Activated T-helper 2 cell treated with anti-CD3 and anti-CD28 coated beads, Interferon-gamma antibody, Interleukin-2, Interleukin-4, amounts not matched to agents 10 μg/mL and 5 μg/mL and 100 μg/mL, durations not matched to agents 14 hours and 24 hours and 36 hours (primary cell): ENCODE measurements around the gene ABCD4. TPM values are rescaled to one million over a fixed set of nuclear protein-coding genes. Genes with fewer than 3 reads are reported as not detected.

ENCODE experiments used
- DNase-seq: peaks from one replicate; pipeline ENCODE4 v3.0.0; 2021; ENCODE audit warnings: low spot score
- H3K27ac Mint-ChIP-seq: one replicate; pipeline ENCODE4 v1.8.0; 2021; ENCODE audit warnings: mixed read lengths
- H3K27me3 Mint-ChIP-seq: one replicate; pipeline ENCODE4 v1.8.0; 2021; ENCODE audit warnings: low read depth, mixed read lengths
- H3K36me3 Mint-ChIP-seq: one replicate; pipeline ENCODE4 v1.8.0; 2021; ENCODE audit warnings: low read depth, mixed read lengths
- H3K4me1 Mint-ChIP-seq: one replicate; pipeline ENCODE4 v1.8.0; 2021; ENCODE audit warnings: low read depth, mixed read lengths
- H3K4me3 Mint-ChIP-seq: one replicate; pipeline ENCODE4 v1.8.0; 2021; ENCODE audit warnings: low read depth, mild to moderate bottlenecking, moderate library complexity, mixed read lengths
- H3K9me3 Mint-ChIP-seq: one replicate; pipeline ENCODE4 v1.8.0; 2021; ENCODE audit warnings: mixed read lengths
- intact Hi-C: fragments of 100-400 bp; cut with micrococcal nuclease; formaldehyde crosslinking; loops from one replicate; pipeline ENCODE4 v1.15.1; 2023
- total RNA-seq: library from RNA; stranded (reverse); gene quantifications from 2 replicates; pipeline ENCODE4 v1.2.3, GENCODE V29; 2022

Gene ABCD4
- total RNA-seq, 1 donor from 2014 or later = 46.2 TPM

DNA sequence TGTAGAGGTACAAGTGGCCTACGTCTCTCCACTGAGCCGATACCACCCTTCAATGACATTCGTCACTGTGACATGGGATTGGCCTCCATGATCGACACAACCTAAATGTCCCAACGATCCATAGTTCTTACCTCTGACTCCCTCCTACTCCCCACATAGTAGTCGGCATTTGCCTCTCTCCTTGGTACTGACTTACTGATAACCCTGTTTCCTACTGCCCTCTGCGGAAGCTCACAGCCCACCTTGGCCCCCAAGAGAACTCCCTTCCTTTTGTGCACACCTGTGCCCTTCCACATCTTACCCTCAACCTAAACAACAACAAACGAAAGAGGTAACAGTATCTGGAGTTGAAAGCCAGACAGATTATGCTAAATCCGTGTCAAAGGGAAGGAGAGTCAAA, 39.6 kb downstream of the ABCD4 start:
- H3K4me3 Mint-ChIP-seq = no peak overlapping the region
- DNase-seq = no peak
- H3K9me3 Mint-ChIP-seq = no peaks in the 10 kb centered on the region
- intact Hi-C loops = no loop called here
- no peaks in the 10 kb centered on the region for H3K4me1 Mint-ChIP-seq
- no peaks in the 10 kb centered on the region for H3K36me3 Mint-ChIP-seq
- peaks cover 15% of the 10 kb centered on the region for H3K27me3 Mint-ChIP-seq
- no peak overlapping the region for H3K27ac Mint-ChIP-seq

DNA sequence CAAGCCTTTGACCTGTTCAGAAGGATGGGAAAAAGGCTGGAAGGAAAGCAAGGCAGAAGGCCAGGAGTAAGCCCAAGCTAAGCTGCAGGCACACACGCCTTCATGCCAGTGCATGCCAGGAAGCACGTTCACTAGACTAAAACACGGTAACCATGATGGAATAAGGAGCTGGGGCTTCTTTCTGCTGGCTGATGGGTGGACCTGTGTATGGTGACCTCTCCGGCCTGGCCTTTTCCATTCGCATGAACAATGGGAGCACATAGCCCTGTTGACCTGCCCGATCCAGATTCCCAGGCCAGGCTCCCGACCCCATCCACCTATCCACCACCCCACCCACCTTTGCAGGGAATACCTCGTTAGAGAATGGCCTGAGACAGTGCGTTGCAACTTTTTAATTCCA, 40.7 kb downstream of the ABCD4 start:
- Mint-ChIP-seq H3K9me3 (no peaks in the 10 kb centered on the region), H3K36me3 (no peaks in the 10 kb centered on the region), H3K4me3 (no peak overlapping the region), H3K27ac (no peak overlapping the region), H3K4me1 (no peaks in the 10 kb centered on the region), H3K27me3 (peaks cover 18% of the 10 kb centered on the region)
- no peak for DNase-seq
- intact Hi-C loops = no loop called here

DNA sequence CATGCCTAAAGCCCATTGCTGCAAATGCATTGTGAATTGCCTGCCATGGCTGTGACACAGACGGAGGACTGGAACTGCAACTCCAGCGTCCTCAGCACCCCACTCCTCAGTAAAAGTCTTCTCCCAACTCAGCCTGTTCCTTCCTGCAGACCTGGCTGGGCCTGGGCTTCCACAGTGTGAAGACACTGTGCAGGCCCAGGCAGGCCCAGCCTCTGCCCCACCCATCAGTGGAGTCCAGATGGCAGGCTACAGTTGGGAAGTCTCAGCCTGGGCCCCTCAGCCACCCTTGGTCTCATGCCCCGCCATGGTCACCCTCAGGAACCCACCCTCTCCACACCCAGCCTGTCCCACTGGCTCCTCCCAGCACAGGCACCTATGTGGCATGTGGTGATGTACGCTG, 41.4 kb downstream of the ABCD4 start:
- H3K4me3 Mint-ChIP-seq = no peak overlapping the region

DNA sequence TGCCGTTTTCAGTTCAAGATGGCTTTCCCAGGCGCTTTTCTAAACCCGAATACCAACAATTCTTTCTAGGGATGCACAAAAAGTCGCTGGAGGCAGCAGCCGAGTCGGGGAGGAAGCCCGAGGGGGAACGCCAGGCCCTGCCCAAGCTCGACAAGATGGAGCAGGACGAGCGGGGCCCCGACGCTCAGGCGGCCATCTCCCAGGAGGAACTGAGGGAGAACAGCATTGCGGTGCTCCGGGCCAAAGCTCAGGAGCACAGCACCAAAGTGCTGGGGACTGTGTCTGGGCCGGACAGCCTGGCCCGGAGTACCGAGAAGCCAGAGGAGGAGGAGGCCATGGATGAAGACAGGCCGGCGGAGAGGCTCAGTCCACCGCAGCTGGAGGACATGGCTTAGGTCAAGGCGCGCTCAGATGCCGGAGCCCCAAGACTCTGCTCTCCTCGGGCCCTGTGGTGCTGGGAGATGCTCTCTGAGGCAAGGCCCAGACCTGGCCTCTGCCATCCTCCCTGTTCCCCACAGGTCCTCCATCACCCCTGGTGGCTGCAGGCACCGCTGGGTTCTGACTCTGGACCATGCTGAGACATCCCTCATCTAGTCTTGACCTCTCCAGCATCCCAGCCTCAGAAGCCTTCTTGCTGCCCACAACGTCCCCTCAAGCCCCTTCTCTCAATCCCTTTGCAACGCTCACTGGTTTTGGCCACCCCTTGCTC, 42.1 kb downstream of the ABCD4 start:
- no peak for DNase-seq

More for the DNA sequence above, 41.4 kb downstream of the ABCD4 start:
- Mint-ChIP-seq H3K27me3 (peaks cover 18% of the 10 kb centered on the region), H3K4me1 (peaks cover 3% of the 10 kb centered on the region), H3K9me3 (no peaks in the 10 kb centered on the region), H3K27ac (no peak overlapping the region), H3K36me3 (no peaks in the 10 kb centered on the region)
- DNase-seq = no peak
- intact Hi-C loops = no loop called here

DNA sequence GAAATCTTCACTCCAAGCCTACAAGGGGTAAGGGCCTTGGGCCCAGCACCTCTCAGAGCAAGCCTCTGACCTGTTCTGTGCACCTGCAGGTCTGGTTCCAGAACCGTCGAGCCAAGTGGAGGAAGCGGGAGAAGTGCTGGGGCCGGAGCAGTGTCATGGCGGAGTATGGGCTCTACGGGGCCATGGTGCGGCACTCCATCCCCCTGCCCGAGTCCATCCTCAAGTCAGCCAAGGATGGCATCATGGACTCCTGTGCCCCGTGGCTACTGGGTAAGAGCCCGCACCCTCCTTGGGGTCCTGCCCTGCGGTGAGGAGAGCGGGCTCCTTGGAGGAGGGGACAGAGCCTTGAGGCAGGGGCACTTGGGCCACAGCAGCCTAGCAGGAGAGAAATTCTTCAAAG, 43.2 kb downstream of the ABCD4 start:
- peaks cover 22% of the 10 kb centered on the region for H3K27me3 Mint-ChIP-seq
- H3K4me3 Mint-ChIP-seq = no peak overlapping the region
- intact Hi-C loops = no loop called here
- no peaks in the 10 kb centered on the region for H3K36me3 Mint-ChIP-seq
- DNase-seq = no peak
- no peaks in the 10 kb centered on the region for H3K9me3 Mint-ChIP-seq
- no peak overlapping the region for H3K27ac Mint-ChIP-seq
- peaks cover 3% of the 10 kb centered on the region for H3K4me1 Mint-ChIP-seq

More for the DNA sequence above, 42.1 kb downstream of the ABCD4 start:
- H3K9me3 Mint-ChIP-seq = no peaks in the 10 kb centered on the region
- H3K27me3 Mint-ChIP-seq = peaks cover 18% of the 10 kb centered on the region
- H3K4me1 Mint-ChIP-seq = peaks cover 3% of the 10 kb centered on the region
- H3K36me3 Mint-ChIP-seq = no peaks in the 10 kb centered on the region
- no peak overlapping the region for H3K27ac Mint-ChIP-seq
- no peak overlapping the region for H3K4me3 Mint-ChIP-seq
- intact Hi-C loops = no loop called here

DNA sequence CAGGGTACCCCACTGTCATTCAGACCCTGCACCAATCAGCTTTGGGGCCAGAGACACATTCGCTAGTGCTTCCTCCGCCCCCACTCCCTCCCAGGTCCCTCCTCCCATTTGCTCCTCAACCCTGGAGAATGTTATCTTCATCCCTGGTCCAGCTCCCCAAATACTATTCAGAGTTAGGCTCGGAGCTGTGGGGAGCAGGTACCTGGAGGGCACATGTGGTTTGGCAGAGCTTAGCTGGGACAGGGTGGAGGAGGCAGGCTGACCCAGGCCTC, 44.0 kb downstream of the ABCD4 start:
- Mint-ChIP-seq H3K27ac (no peak overlapping the region), H3K4me1 (peaks cover 3% of the 10 kb centered on the region), H3K4me3 (no peak overlapping the region), H3K36me3 (no peaks in the 10 kb centered on the region), H3K9me3 (no peaks in the 10 kb centered on the region), H3K27me3 (peaks cover 22% of the 10 kb centered on the region)
- intact Hi-C loops = no loop called here
- DNase-seq = no peak

DNA sequence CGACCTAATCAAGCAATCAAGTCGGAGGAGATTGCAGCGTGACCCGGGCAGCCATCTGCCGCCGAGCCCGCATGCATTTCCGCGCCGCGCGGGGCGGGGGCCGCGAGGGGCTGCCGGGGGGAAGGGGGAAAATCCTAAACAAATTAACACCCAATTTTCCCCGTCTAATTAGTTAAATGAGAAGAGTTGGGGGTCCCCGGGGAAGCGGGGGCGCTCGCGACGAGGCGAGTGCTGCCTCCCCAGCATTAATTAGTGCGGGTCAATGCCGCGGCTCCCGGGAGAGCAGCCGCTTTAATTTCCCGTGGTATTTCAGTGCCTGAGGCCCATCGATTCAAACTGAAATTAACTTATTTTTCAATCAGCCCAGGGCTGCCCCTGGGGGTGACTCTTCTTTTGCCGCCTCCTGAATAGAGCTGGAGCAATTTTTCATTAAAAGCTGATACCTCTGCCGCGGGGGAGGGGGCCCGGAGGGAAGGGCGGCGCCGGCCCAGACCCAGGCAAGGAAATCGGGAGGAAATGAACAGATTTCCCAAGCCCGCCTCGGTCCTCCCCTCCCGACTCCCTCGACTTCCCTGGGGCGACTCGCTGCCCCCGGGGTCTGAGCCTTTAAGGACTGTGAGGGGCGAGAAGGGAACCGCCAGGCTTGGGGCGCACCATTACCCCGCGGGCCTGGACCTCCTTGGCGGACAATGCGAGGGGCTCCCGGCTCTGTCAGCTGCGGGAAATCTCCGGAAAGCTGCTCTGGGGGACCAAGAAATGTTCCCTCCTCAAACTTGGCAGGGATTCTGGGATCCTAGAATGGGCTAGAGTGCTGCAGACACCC, 44.6 kb downstream of the ABCD4 start:
- intact Hi-C loops = no loop called here
- H3K4me3 Mint-ChIP-seq = peak overlapping the region; percentile 79
- H3K9me3 Mint-ChIP-seq = no peaks in the 10 kb centered on the region
- no peak for DNase-seq
- peaks cover 3% of the 10 kb centered on the region for H3K4me1 Mint-ChIP-seq
- peaks cover 19% of the 10 kb centered on the region for H3K27me3 Mint-ChIP-seq
- H3K36me3 Mint-ChIP-seq = no peaks in the 10 kb centered on the region
- H3K27ac Mint-ChIP-seq = no peak overlapping the region

DNA sequence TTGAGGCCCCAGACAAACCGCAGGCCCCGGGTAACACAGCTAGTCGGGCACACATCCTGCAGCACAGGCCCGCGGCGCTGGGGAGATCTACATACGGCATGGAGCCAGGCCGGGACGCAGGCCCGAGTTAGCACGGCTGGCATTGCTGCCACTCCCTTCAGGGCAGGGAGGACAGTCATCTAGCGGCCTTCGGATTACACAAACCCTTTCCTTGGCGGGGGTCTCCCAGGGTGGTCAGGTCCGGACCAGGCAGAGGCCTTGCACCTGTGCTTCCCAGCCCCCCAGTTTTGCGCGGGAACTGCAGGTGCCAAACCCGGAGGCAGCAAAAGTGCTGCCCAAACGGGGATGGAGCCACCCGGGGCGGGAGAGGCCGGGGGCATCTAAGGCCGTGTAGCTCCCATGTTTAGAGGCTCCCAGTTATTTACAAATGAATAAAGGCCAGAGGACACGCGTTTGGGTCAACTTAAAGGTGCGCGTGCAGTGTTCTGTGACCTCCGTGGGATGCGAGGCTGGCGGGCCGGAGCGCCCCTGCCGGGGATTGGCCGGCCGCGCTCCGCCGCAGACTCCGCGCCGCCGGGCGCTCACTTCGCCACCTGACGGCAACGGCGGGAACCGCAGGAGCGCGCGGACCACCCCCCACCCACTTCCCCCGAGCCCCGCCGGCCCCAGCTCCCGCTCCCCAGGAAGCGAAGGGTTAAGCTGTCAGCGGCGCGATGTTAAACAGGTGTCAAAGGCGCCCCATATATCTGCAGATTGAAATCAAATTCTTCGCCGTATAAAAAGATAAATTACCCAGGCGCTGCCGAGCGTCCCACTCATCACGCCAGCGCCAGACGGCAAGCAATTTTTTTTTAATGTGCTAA, 45.4 kb downstream of the ABCD4 start:
- no peak overlapping the region for H3K27ac Mint-ChIP-seq
- no peaks in the 10 kb centered on the region for H3K36me3 Mint-ChIP-seq
- peak overlapping the region; percentile 79 for H3K4me3 Mint-ChIP-seq
- H3K4me1 Mint-ChIP-seq = peaks cover 3% of the 10 kb centered on the region
- peak; percentile 46 for DNase-seq
- H3K9me3 Mint-ChIP-seq = no peaks in the 10 kb centered on the region
- intact Hi-C loops = no loop called here
- H3K27me3 Mint-ChIP-seq = peaks cover 19% of the 10 kb centered on the region

DNA sequence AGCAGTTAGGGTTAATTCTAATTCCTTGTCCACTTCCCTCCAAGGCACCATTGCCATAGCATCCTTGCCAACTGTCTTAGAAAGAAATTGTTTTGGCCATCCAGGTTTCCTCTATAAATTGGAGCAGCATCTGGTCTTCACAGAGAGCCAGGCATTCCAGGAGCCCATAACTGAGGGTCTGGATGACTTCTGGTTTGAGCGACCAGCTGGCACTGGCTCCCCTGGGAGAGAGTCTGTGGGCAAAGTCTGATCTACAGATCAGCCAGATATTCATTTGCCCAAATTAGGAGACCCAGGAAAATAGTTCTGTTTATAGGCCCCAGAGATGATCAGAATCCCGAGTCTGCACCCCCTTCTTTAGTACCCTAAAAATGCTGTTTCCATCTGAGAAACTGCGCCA, 47.5 kb downstream of the ABCD4 start:
- H3K27me3 Mint-ChIP-seq = peaks cover 27% of the 10 kb centered on the region
- H3K36me3 Mint-ChIP-seq = no peaks in the 10 kb centered on the region
- no peak overlapping the region for H3K4me3 Mint-ChIP-seq
- intact Hi-C loops = no loop called here
- H3K9me3 Mint-ChIP-seq = no peaks in the 10 kb centered on the region
- no peak for DNase-seq
- H3K27ac Mint-ChIP-seq = no peak overlapping the region
- peaks cover 4% of the 10 kb centered on the region for H3K4me1 Mint-ChIP-seq

DNA sequence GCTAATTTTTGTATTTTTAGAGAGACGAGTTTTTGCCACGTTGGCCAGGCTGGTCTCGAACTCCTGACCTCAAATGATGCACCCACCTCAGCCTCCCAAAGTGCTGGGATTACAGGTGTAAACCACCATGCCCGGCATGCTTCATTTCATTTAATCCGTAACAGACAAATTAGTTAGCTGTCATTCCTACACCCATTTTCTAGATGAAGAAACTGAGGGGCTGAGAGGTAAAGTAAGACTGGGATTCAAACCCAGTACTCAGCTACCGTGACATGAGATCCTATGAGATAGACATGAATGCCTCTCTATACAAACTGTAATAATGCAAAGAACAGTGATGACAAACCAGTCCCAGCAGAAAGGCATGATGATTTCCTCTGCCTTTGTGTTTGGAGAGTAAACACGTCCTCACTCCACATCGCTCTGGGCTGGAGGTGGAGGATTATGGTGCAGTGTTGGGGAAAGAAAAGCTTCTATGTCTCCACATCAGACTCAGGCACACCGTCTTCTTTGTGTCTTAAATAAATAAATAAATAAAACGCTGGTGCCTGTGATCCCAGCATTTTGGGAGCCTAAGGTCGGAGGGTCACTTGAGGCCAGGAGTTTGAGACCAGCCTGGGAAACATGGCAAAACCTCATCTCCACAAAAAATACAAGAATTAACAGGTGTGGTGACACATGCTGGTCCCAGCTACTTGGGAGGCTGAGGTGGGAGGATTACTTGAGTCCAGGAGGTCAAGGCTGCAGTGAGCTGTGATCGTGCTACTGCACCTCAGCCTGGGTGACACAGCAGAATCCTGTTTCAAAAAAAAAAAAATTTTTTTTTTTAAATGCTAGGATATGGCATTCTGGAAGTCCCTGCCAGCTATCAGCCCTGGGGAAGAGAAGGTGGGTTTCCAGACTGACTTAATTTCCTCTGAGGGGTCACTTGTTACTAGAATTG, 53.0 kb downstream of the ABCD4 start:
- Mint-ChIP-seq H3K36me3 (no peaks in the 10 kb centered on the region), H3K4me1 (peaks cover 2% of the 10 kb centered on the region), H3K27me3 (peaks cover 40% of the 10 kb centered on the region), H3K27ac (no peak overlapping the region), H3K4me3 (no peak overlapping the region), H3K9me3 (no peaks in the 10 kb centered on the region)
- no peak for DNase-seq
- intact Hi-C loops = loop anchor here (2.0 kb wide), 2 partner anchors 33 to 139 kb away; no protein-coding TSS in a partner anchor

DNA sequence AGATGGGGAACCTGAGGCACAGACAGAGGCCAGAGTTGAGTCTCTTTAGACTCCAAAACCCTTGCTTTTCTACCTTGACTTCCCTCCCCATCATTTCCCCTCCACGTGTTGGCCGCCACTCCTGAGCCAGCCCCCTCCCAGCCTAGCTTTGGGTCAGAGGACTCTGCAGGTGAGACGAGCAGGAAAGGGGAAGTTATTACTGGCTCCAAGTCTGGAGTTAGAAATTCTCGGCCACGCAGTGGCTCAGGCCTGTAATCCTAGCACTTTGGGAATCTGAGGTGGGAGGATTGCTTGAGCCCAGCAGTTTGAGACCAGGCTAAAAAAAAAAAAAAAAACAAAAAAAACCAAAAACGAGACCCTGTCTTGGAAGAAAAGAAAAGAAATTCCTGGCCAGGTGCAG, 54.7 kb downstream of the ABCD4 start:
- peaks cover 56% of the 10 kb centered on the region for H3K27me3 Mint-ChIP-seq
- no peak overlapping the region for H3K27ac Mint-ChIP-seq
- H3K9me3 Mint-ChIP-seq = no peaks in the 10 kb centered on the region
- intact Hi-C loops = no loop called here
- H3K4me3 Mint-ChIP-seq = no peak overlapping the region
- H3K4me1 Mint-ChIP-seq = peaks cover 2% of the 10 kb centered on the region
- H3K36me3 Mint-ChIP-seq = no peaks in the 10 kb centered on the region
- no peak for DNase-seq

DNA sequence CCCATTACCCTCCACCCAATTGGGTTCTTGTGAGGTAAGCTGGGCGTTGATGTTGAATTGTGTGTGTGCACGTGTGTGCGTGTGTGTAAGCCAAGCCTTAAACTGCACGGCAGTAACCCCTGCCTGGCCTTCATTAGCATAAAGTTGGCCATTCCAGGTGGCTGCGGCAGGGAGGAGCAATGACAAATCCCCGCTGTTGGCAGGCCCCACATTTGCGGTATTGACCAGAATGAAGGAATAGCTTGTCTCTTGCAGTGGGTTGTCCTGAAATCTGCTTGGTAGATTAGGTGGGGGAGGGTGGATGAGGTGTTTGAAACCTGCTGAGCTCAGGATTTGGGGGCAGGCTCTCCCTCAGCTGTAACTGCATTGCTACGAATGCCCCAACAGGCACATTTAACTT, 56.2 kb downstream of the ABCD4 start:
- no peak for DNase-seq
- intact Hi-C loops = no loop called here
- H3K4me3 Mint-ChIP-seq = no peak overlapping the region
- H3K36me3 Mint-ChIP-seq = no peaks in the 10 kb centered on the region
- no peaks in the 10 kb centered on the region for H3K9me3 Mint-ChIP-seq
- peaks cover 8% of the 10 kb centered on the region for H3K4me1 Mint-ChIP-seq
- H3K27ac Mint-ChIP-seq = no peak overlapping the region
- peaks cover 67% of the 10 kb centered on the region for H3K27me3 Mint-ChIP-seq
